Measurements from ENCODE around the gene FZD2.
"Not testable (repeated sequence)": the region's sequence is repeated elsewhere in the genome, so short reads cannot be mapped to it uniquely, and the experiment has no call there.

Gene FZD2

DNA sequence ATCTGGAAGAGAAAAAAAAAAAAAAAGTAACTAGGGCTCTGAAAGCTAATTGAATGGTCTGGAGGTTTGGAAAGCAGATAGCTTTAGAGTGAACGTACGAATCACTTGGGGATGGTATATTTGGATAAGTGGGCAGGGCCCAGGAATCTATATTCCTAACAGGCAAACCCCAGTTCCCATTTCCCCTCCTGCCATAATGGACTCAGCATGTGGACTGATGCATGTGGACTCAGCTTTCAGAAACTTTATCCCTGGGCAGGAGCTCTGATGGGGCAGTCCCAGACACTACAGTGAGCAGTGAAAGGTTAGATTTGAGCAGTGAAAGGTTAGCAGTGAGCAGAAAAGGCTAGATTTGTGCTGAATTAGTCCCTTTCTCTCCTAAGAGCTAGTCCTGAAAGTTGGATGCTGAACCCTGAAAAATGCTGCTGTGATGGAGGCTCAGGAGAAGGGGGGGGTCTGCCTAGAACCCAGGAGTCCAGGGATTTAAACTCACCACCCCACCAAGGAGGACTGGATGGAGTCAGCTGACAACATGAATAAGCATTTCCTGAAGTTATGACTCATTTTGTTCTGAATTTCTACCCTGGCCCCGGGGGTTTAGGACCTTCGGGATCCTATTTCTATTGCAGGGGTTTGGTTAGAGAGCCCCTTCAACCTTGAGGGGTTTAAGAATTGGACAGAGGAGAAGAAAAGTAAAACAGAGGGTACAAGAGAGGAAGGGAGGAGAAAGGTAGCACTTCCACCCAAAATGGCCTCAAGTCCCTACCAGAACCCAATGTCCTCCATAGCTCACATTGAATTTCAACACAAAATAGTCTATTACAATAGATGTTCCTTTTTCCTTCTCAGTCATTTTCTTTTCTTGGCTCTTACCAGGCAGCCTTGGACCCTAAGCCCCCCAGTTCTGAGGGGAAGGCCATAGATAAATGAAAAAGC, 10.3 kb upstream of the FZD2 start:
- DNase-seq (ENCODE audit: low read depth, low spot score): no peak

DNA sequence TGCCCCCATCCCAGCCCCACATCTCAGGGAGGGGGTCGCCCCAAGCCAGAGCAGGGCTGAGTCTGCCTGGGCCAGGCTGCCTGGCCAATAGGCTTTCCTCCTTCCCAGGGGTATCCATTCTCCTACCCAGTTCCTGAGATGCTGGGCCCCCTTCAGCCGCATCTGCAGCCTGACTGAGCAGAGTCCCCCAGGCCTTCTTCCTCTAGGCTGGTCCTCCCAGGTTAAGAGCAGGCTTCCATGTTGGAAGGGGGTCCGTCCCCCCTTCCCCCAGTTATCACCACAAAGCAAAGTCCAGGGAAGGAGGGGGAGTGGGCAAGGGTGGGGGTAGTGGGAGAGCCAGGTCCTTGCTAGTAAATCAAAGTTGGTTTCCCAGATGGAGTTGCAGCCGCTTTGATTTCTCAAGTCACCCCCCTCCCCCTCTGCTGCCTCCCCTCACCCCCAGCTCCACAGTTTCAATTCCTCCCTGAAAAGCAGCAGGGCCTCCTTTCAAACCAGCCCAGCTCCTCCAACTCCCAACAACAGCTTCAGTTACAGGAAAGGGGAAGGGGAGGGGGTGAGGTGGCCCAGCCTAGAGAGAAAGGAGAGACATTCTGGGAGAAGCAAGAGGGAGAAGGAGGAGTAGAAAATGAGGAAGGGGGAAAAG, 9.5 kb upstream of the FZD2 start:
- DNase-seq (ENCODE audit: low read depth, low spot score): no peak

DNA sequence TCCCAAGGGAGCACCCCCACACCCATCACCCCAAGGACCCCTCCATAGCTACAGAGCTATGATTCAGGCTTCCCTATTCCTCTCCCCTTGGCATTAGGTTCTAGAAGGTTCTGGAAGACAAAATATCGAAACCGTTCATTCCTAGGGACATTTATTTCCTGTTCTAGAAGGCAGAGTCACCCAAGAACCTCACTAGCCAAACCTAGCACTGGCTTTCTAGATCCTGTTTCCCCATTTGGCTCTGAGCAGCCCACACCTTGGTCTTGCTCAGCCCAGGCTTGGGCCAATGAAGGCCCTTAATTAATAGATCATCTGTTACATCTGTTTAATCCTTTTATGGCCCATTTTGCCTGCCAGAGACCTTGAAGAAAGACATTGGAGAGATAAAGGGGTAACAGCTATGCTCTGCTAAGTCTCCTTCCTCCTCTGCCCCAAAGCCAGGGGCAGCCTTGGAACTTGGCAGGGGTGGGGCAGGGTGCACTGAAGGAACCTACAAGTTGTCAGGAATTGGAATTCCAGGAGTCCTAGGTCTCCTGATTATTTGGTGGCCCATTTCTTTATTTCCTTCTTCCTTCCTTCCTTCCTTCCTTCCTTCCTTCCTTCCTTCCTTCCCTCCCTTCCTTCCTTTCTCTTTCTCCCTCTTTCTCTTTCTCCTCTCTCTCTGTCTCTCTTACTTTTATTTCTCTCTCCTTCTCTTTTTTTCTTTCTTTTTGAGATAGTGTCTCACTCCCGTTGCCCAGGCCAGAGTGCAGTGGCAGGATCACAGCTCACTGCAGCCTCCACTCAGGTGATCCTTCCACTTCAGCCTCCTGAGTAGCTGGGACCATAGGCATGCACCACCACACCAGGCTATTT, 8.7 kb upstream of the FZD2 start:
- DNase-seq (ENCODE audit: low read depth, low spot score): no peak

DNA sequence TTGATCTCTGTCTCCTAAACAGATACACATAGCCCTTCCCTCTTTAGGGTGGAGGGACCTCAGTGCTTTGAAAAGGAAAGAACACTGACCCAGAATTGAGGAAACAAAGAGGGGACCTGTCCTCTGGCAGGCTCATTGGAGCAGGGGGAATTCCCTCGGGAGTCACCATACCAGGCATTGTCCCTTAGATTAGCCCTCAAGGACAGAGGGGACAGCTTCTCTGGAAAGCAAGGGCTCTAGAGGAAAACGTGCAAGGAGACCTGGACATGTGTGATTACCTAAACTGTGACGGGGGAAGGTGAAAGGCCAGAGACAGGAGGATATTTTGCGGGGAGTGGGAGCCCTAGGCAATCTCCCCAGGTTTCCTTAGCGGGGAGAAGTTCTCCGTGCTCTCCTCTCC, 7.6 kb upstream of the FZD2 start:
- no peak for DNase-seq (ENCODE audit: low read depth, low spot score)

DNA sequence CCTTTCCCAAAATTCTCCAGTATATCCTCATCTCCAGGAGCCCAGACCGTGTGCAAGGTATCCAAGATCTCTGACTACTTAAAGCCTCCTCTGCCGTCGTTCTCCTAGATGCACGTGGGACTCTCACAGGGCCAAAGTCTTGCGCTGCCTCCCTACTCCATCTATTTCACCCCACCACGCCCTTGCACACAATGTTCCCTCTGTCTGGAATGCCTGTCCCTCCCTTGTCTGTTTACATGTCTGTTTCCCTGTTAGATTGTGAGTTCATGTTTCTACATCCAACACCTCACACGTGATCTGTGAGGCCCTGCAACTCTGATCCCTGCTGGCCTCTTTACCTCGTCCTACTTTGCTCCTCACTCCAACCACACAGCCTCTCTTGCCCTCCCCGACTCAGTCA, 4.9 kb upstream of the FZD2 start:
- DNase-seq (ENCODE audit: low read depth, low spot score): no peak

DNA sequence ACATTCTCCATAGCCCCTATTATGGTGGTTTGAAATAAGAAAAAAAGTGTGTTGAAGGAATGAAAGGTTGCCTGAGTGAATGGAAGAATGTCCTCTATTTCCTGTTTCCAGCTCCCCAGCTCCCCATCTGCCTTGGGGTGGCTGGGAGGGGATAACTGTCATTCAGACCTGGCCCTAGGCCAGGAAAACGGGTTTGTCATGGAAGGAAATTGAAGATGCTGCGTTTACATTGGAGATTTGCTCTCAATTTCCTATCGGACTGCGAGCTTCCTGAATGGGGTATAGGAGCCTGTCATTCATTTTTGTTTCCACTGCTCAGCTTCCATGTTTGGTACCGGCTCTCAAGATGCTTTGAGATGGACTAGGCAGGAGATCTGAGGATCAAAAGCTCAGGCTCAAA, 2.2 kb upstream of the FZD2 start:
- no peak for DNase-seq (ENCODE audit: low read depth, low spot score)

DNA sequence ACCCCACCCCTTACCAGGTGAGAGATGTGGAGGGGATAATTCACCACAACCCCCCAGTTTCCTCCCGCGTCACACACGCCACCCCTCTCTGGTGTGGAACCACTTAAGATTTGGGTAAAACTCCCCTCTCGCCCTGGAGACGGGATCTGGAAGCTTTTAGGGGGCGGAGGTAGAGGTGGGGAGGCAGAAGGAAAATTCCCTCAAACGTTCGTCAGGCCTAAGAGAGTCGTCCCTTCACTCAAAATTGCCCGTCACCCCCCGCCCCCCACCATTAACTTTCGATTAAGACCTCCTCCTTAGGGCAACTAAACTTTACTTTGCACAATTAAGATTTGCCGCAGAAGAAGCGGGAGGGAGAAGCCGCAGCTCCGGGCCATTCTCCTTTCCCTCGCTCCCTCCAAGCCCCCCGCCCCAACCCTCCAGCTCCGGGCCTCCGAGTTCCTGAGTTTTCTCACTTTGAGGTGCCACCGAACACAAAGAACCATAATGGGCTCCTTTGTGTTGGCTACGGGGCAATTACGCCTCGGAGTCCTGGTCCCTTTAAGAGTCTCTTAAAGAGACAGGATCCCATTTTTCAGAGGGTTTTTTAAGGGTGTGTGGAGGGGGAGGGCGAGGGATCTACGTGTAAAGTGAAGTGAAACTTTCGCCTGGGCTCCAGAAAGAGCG, 985 bp upstream of the FZD2 start:
- DNase-seq (ENCODE audit: low read depth, low spot score): no peak

DNA sequence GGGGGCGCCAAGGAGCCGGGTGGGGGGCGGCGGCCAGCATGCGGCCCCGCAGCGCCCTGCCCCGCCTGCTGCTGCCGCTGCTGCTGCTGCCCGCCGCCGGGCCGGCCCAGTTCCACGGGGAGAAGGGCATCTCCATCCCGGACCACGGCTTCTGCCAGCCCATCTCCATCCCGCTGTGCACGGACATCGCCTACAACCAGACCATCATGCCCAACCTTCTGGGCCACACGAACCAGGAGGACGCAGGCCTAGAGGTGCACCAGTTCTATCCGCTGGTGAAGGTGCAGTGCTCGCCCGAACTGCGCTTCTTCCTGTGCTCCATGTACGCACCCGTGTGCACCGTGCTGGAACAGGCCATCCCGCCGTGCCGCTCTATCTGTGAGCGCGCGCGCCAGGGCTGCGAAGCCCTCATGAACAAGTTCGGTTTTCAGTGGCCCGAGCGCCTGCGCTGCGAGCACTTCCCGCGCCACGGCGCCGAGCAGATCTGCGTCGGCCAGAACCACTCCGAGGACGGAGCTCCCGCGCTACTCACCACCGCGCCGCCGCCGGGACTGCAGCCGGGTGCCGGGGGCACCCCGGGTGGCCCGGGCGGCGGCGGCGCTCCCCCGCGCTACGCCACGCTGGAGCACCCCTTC, 484 bp downstream of the FZD2 start:
- DNase-seq (ENCODE audit: low read depth, low spot score): no peak

DNA sequence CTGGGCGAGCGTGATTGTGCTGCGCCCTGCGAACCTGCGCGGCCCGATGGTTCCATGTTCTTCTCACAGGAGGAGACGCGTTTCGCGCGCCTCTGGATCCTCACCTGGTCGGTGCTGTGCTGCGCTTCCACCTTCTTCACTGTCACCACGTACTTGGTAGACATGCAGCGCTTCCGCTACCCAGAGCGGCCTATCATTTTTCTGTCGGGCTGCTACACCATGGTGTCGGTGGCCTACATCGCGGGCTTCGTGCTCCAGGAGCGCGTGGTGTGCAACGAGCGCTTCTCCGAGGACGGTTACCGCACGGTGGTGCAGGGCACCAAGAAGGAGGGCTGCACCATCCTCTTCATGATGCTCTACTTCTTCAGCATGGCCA, 1.0 kb downstream of the FZD2 start:
- no peak for DNase-seq (ENCODE audit: low read depth, low spot score)

DNA sequence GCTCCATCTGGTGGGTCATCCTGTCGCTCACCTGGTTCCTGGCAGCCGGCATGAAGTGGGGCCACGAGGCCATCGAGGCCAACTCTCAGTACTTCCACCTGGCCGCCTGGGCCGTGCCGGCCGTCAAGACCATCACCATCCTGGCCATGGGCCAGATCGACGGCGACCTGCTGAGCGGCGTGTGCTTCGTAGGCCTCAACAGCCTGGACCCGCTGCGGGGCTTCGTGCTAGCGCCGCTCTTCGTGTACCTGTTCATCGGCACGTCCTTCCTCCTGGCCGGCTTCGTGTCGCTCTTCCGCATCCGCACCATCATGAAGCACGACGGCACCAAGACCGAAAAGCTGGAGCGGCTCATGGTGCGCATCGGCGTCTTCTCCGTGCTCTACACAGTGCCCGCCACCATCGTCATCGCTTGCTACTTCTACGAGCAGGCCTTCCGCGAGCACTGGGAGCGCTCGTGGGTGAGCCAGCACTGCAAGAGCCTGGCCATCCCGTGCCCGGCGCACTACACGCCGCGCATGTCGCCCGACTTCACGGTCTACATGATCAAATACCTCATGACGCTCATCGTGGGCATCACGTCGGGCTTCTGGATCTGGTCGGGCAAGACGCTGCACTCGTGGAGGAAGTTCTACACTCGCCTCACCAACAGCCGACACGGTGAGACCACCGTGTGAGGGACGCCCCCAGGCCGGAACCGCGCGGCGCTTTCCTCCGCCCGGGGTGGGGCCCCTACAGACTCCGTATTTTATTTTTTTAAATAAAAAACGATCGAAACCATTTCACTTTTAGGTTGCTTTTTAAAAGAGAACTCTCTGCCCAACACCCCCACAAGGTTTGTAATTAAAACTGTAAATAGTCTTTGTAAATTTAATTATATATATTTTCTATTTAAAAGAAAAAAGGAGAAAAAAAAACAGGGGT, 1.7 kb downstream of the FZD2 start:
- DNase-seq (ENCODE audit: low read depth, low spot score): no peak

DNA sequence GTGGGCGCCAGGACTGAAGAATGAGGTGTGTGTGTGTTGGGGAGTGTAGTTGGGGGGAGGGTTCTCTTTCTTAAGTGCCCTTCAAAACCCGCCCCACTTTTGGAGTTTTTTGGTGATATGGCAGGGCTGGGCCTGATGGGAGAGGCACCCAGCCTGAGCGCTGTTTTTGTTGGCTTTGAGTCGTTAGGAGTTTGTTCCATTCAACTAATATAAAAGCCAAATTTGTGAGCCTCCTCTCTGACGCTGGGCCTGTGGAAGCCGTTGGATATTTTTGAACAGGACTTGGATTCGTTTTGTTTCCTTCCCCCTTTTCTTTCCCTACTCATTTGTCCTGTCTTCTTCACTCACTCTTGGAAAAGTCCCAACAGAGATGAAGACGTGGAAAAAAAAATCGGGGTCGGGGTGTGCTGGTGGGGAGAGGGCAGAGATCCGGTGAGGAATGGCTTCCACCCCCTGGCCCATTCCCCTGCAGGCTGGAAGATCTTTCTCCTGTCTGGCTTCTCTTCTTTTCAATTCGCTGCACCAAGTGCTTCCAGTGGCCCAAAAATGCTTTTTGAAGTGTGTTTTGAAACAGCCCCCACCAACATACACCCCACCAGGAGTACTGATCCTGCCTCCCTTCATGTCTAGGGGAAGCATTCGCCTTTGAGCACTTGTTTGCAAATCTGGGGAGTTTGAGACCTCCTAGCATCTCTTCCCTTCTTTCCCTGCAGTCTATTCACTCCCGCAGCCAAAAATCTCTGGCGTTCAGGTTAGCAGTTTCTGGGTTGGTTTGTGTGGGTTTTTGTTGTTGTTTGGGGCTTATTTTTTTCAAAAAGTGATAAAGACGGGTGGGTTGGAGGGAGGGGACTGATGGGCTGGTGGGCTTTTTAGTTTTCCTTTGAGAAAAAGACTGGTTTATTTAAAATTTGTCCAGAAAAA, 2.6 kb downstream of the FZD2 start:
- no peak for DNase-seq (ENCODE audit: low read depth, low spot score)

DNA sequence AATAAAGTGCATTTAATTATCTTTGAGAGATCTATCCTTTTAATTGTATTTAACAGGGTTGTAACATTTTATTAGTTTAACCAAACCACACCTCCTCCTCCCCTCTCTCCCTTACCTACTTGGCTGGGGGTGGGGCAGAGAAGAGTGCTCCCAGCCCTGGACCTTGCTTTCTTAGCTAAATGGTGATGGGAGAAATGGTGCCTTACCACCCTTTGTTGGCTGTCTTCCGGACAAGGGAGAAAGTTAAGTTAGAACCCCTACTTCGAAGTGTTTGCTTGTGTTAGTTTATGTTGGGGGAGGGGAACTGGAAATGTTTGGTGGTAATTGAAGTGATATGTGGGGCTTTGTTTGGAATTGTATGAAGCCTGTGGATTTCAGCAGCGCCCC, 3.9 kb downstream of the FZD2 start:
- DNase-seq (ENCODE audit: low read depth, low spot score): no peak

DNA sequence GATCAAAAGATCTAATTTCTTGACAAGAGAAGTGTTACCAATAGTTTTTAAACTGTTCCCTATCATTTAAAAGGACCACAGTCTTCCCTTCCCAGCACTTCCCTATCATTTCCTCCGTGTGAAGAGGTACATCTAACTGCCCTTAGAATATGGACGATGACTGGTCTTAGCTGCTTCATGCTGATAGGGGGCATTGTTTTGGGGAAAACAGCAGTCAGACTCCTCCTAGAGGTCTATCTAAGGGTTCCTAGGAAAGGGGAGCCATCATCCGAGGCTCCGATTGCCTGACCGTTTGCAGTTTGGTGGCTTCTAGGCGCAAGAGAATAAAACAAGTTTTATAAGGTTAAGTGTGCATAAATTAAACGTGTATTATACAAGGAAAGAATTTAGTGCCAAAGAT, 7.1 kb downstream of the FZD2 start:
- no peak for DNase-seq (ENCODE audit: low read depth, low spot score)

DNA sequence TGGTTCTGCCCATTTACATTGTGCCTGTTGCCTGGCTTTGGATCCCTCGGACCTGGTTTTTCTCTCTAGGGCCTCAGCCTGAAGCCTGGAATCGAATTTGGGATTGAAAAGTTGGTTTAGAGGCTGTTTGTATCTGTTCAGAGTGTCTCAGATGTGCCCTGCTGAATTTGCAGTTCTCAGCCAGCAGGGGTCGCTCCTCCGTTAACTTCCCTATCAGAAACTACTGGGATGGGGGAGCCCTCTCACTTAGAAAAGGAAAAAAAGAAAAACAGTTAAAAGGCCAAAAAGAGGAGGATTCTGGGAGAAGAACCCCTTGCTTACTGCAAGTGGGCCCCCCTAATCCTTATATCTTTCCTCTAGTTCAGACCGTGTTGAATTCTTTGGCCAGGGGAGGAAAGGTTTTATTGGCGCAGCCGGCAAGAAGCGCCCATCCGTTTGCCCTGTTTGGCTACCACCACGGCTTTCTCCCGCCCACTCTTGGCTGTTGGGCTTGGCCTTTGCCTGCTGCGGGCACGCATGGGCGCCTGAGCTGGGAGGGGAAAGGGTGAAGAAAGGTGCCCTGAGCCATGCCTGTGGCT, 8.7 kb downstream of the FZD2 start:
- DNase-seq (ENCODE audit: low read depth, low spot score): no peak

DNA sequence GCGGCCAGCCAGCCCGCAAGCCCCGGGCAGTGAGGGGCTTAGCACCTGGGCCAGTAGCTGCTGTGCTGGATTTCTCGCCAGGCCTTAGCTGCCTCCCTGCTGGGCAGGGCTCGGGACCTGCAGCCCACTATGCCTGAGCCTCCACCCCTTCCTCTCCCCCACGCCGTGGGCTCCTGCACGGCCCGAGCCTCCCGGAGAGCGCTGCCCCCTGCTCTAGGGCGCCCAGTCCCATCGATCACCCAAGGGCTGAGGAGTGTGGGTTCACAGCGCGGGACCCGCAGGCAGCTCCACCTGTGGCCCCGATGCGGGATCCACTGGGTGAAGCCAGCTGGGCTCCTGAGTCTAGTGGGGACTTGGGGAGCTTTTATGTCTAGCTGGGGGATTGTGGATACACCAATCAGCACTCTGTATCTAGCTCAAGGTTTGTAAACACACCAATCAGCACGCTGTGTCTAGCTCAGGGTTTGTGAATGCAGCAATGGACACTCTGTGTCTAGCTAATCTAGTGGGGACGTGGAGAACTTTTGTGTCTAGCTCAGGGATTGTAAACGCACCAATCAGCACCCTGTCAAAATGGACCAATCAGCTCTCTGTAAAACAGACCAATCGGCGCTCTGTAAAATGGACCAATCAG, 11.1 kb downstream of the FZD2 start:
- not testable (repeated sequence) for DNase-seq (ENCODE audit: low read depth, low spot score)

DNA sequence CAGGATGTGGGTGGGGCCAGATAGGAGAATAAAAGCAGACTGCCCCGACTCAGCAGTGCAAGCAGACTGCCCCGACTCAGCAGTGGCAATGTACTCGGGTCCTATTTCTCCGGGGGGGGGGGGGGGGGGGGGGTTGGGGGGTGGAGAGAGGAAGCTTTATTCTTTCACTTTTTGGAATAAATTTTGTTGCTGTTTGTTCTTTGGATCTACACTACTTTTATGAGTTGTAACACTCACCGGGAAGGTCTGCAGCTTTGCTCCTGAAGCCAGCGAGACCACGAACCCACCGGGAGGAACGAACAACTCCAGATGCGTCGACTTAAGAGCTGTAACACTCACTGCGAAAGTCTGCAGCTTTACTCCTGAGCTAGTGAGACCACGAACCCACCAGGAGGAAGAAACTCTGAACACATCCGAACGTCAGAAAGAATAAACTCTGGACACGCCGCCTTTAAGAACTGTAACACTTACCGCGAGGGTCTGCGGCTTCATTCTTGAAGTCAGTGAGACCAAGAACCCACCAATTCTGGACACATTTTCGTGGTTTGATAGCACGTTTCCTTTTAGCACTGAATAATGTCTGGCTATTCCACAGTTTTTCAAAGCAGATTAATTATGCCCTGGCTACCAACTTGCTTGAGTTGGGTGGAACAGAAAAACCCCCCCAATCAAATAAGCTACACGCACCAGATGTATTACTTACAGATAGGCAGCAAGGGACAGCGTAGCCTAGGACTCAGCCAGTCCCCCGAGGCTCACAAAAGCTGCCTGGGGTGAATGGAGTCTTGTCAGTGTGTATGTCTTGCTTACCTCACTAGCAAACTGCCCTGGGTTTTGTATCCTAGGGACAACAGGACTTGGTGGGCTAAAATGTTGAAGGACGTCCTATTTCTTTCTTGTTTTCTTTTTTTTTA, 11.9 kb downstream of the FZD2 start:
- no peak for DNase-seq (ENCODE audit: low read depth, low spot score)

DNA sequence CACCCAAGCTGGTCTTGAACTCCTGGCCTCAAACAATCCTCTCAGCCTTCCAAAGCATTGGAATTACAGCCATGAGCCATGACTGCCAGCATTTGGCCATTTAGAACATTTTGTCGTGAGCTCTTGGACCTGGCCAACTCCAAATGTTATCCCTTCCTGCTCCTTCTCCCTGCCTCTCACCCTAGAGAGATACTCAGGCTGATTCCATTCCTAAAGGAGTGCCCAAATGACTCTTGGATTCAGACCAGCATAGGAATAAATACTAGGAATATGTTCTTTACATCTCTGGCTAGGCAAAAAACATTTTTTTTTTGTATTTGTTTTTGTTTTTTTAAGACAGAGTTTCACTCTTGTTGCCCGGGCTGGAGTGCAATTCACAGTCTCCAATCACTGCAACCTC, 15.5 kb downstream of the FZD2 start:
- no peak for DNase-seq (ENCODE audit: low read depth, low spot score)
